Loucy (cell line): ENCODE measurements around the gene CREB3L2.

Experiments
- EZH2phosphoT487 ChIP-seq: fragments of 200-600 bp; IDR thresholded peaks from 2 replicates; pipeline ENCODE4 v1.6.1; 2018; ENCODE audit warnings: antibody characterized with exemption, mild to moderate bottlenecking, moderate library complexity, borderline replicate concordance
- TF ChIP-seq, protein P1 (sequence below): fragments of 200-600 bp; sonication (generic); conservative IDR thresholded peaks from 2 replicates; pipeline ENCODE4 v1.5.1; 2014; ENCODE audit warnings: mild to moderate bottlenecking, antibody characterized with exemption, low read length

- TF ChIP-seq, protein P1, sequence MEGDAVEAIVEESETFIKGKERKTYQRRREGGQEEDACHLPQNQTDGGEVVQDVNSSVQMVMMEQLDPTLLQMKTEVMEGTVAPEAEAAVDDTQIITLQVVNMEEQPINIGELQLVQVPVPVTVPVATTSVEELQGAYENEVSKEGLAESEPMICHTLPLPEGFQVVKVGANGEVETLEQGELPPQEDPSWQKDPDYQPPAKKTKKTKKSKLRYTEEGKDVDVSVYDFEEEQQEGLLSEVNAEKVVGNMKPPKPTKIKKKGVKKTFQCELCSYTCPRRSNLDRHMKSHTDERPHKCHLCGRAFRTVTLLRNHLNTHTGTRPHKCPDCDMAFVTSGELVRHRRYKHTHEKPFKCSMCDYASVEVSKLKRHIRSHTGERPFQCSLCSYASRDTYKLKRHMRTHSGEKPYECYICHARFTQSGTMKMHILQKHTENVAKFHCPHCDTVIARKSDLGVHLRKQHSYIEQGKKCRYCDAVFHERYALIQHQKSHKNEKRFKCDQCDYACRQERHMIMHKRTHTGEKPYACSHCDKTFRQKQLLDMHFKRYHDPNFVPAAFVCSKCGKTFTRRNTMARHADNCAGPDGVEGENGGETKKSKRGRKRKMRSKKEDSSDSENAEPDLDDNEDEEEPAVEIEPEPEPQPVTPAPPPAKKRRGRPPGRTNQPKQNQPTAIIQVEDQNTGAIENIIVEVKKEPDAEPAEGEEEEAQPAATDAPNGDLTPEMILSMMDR = no peak
- no peak for TF ChIP-seq EZH2phosphoT487
Measured at GRCh38 chr7:137957887-137958286, 44.0 kb downstream of the CREB3L2 start.
